GM12878 (cell line): ENCODE measurements around the gene COPZ2. TPM values are rescaled to one million over a fixed set of nuclear protein-coding genes. Genes with fewer than 3 reads are reported as not detected.

Experiments used
- ATAC-seq: fragments of 200-7000 bp; cut with Tn5 transposase; 3 replicates; pipeline ENCODE4 v1.9.1; 2020; ENCODE audit warnings: mild to moderate bottlenecking, moderate library complexity
- BruUV-seq: library from RNA; stranded (reverse); fragments of 400-500 nt; replicated peaks from 2 replicates; lab custom pipeline; 2021; lab: Mats Ljungman, UMichigan
- CTCF ChIA-PET: fragments of 300-600 bp; sonication (Branson Sonifier 250); formaldehyde crosslinking; extraction: SDS; loops from one replicate; lab custom pipeline; 2021; ENCODE audit warnings: inconsistent platforms; lab: Yijun Ruan, JAX
- POLR2A ChIA-PET: fragments of 350-600 bp; formaldehyde crosslinking; extraction: SDS; loops from one replicate; lab custom pipeline; 2021; ENCODE audit warnings: inconsistent platforms; lab: Charles Lee
- RAD21 ChIA-PET: fragments of 300-600 bp; sonication (Branson Sonifier 250); formaldehyde crosslinking; loops from one replicate; lab custom pipeline; 2023; ENCODE audit warnings: antibody characterized with exemption; ENCODE audit not compliant: unreplicated experiment; lab: Charles Lee
- SMC1A ChIA-PET: fragments of 300-600 bp; sonication (Branson Sonifier 250); formaldehyde crosslinking; loops from one replicate; lab custom pipeline; 2023; ENCODE audit not compliant: unreplicated experiment, uncharacterized antibody; lab: Charles Lee
- DNase-seq: peaks from one replicate; pipeline ENCODE4 v3.0.0-alpha.2; 2011; ENCODE audit warnings: low read depth, low spot score
- FAIRE-seq: peaks from 3 replicates; lab custom pipeline; 2011; peaks lifted over from hg19 to GRCh38; lab: Jason Lieb, UNC
- H2AFZ ChIP-seq: 2 replicates; pipeline ENCODE4 v1.6.0; 2011; ENCODE audit warnings: low read depth, low read length, control low read depth; ENCODE audit not compliant: control insufficient read depth
- H3K27ac ChIP-seq: 2 replicates; pipeline ENCODE4 v1.5.1; 2011; ENCODE audit warnings: control low read depth; ENCODE audit not compliant: control insufficient read depth, insufficient read depth
- H3K27me3 ChIP-seq, 2 experiments: replicated peaks in 1 of 2; 2 replicates each; pipeline versions ENCODE4 v1.6.0 to v1.6.1; 2011; ENCODE audit warnings: low read length in 1 of 2; ENCODE audit not compliant: control insufficient read depth in 2 of 2, insufficient read depth in 2 of 2
- H3K36me3 ChIP-seq, 2 experiments: 2 replicates each; pipeline ENCODE4 v1.5.1; 2011; ENCODE audit warnings: low read length in 1 of 2; ENCODE audit not compliant: control insufficient read depth in 2 of 2, insufficient read depth in 2 of 2
- H3K4me1 ChIP-seq: 2 replicates; pipeline ENCODE4 v1.6.1; 2011; ENCODE audit warnings: mild to moderate bottlenecking, low read length, moderate library complexity, mixed read lengths; ENCODE audit not compliant: control insufficient read depth, insufficient read depth
- H3K4me2 ChIP-seq: 2 replicates; pipeline ENCODE4 v1.6.0; 2011; ENCODE audit warnings: control low read depth; ENCODE audit not compliant: control insufficient read depth, insufficient read depth
- H3K4me3 ChIP-seq: fragments of 200-600 bp; sonication (generic); 2 replicates; pipeline ENCODE4 v1.5.1; 2016
- H3K79me2 ChIP-seq: 2 replicates; pipeline ENCODE4 v1.6.0; 2011; ENCODE audit warnings: low read length; ENCODE audit not compliant: control insufficient read depth, insufficient read depth
- H3K9ac ChIP-seq: 2 replicates; pipeline ENCODE4 v1.8.0; 2011; ENCODE audit warnings: low read length, control low read depth, mixed read lengths; ENCODE audit not compliant: control insufficient read depth, insufficient read depth
- H3K9me3 ChIP-seq: replicated peaks from 3 replicates; pipeline ENCODE4 v1.5.1; 2011; ENCODE audit warnings: mild to moderate bottlenecking, low read length; ENCODE audit not compliant: control insufficient read depth, insufficient read depth
- H4K20me1 ChIP-seq: 2 replicates; pipeline ENCODE4 v1.6.0; 2011; ENCODE audit not compliant: control insufficient read depth, insufficient read depth
- ESRRA ChIP-seq: IDR thresholded peaks from 2 replicates; pipeline ENCODE4 v1.6.1; 2012; ENCODE audit warnings: mild to moderate bottlenecking, low read length, improper control_type of control experiment
- GATAD2B ChIP-seq: fragments of 450-650 bp; conservative IDR thresholded peaks from 2 replicates; pipeline ENCODE4 v1.6.1; 2017; ENCODE audit warnings: low read depth, mild to moderate bottlenecking, moderate library complexity
- KAT2A ChIP-seq: conservative IDR thresholded peaks from 2 replicates; pipeline ENCODE4 v1.6.1; 2011; ENCODE audit warnings: low read depth, low read length; ENCODE audit not compliant: control insufficient read depth
- MEF2A ChIP-seq: IDR thresholded peaks from 2 replicates; pipeline ENCODE4 v1.6.1; 2011; ENCODE audit warnings: low read depth, mild to moderate bottlenecking, low read length, moderate library complexity; ENCODE audit not compliant: insufficient read depth
- MXI1 ChIP-seq: fragments of 150-350 bp; IDR thresholded peaks from 2 replicates; pipeline ENCODE4 v1.6.1; 2011; ENCODE audit warnings: low read depth, mild to moderate bottlenecking, inconsistent platforms, low read length, improper control_type of control experiment
- MYB ChIP-seq: fragments of 150-350 bp; IDR thresholded peaks from 2 replicates; pipeline ENCODE4 v1.6.1; 2014; ENCODE audit warnings: mild to moderate bottlenecking, low read depth, low read length, borderline replicate concordance
- NRF1 ChIP-seq: conservative IDR thresholded peaks from 2 replicates; pipeline ENCODE4 v1.6.1; 2011; ENCODE audit warnings: mild to moderate bottlenecking, low read depth, low read length, improper control_type of control experiment
- RCOR1 ChIP-seq: conservative IDR thresholded peaks from 2 replicates; pipeline ENCODE4 v1.6.1; 2012; ENCODE audit warnings: low read depth, low read length, improper control_type of control experiment
- SIX5 ChIP-seq: IDR thresholded peaks from 2 replicates; pipeline ENCODE4 v1.6.1; 2011; ENCODE audit warnings: mild to moderate bottlenecking, low read depth, low read length, moderate library complexity; ENCODE audit not compliant: severe bottlenecking
- SMC3 ChIP-seq: IDR thresholded peaks from 2 replicates; pipeline ENCODE4 v1.6.1; 2011; ENCODE audit warnings: low read length, improper control_type of control experiment, borderline replicate concordance
- SUPT20H ChIP-seq: IDR thresholded peaks from 2 replicates; pipeline ENCODE4 v1.6.1; 2011; ENCODE audit warnings: low read depth, mild to moderate bottlenecking, low read length, moderate library complexity, borderline replicate concordance; ENCODE audit not compliant: control insufficient read depth
- WRNIP1 ChIP-seq: IDR thresholded peaks from 2 replicates; pipeline ENCODE4 v1.6.1; 2011; ENCODE audit warnings: low read depth, low read length, improper control_type of control experiment, borderline replicate concordance
- ZZZ3 ChIP-seq: IDR thresholded peaks from 2 replicates; pipeline ENCODE4 v1.6.1; 2011; ENCODE audit warnings: low read depth; ENCODE audit not compliant: control insufficient read depth, insufficient read length
- whole genome bisulfite sequencing: methylation state at CpG from one replicate; pipeline ENCODE4 v1.1.6; 2016; ENCODE audit warnings: low lambda C conversion rate; ENCODE audit not compliant: insufficient replicate concordance, insufficient coverage; ENCODE audit errors: missing lambda C conversion rate; 5-methylcytosine and 5-hydroxymethylcytosine counted together
- in situ Hi-C: fragments of 300-500 bp; cut with MboI; formaldehyde crosslinking; loops from 9 replicates; pipeline ENCODE4 v1.14.3; 2018; ENCODE audit warnings: mixed read lengths
- intact Hi-C: fragments of 100-400 bp; cut with micrococcal nuclease; formaldehyde crosslinking; loops from one replicate; pipeline ENCODE4 v1.14.2; 2022; ENCODE audit not compliant: unreplicated experiment
- polyA plus RNA-seq, 11 experiments: library from polyadenylated mRNA; depleted of rRNA in 4 of 11; unstranded in 6 of 11; stranded (reverse) in 5 of 11; fragments of >200 nt; fragmentation: Nextera tagmentation in 4 of 11; fragmentation: Illumina TruSeq in 1 of 11; extraction: Ambion mirVana in 4 of 11; extraction: Trizol in 1 of 11; gene quantifications; 1 replicate in 1 of 11; 2 replicates in 10 of 11; pipeline versions ENCODE4 v1.2.1 to v1.2.3, GENCODE V29; 2011 to 2016; ENCODE audit warnings: inconsistent platforms in 2 of 11, missing spikeins in 2 of 11, low read depth in 1 of 11
- total RNA-seq, 4 experiments: library from RNA; depleted of rRNA in 3 of 4; stranded (reverse); fragments of >200 nt in 3 of 4; fragmentation: Illumina TruSeq in 1 of 4; extraction: Trizol in 1 of 4; gene quantifications; 2 replicates each; pipeline versions ENCODE4 v1.2.1 to v1.2.3, GENCODE V29; 2013 to 2021
- TF ChIP-seq, protein P1 (sequence below): fragments of 450-650 bp; IDR thresholded peaks from 2 replicates; pipeline ENCODE4 v1.6.1; 2017; ENCODE audit warnings: antibody characterized with exemption, mild to moderate bottlenecking, moderate library complexity
- TF ChIP-seq, protein P2 (sequence below): IDR thresholded peaks from 2 replicates; pipeline ENCODE4 v1.6.1; 2011; ENCODE audit warnings: low read depth, low read length, improper control_type of control experiment, borderline replicate concordance
- TF ChIP-seq, protein P3 (sequence below): IDR thresholded peaks from 2 replicates; pipeline ENCODE4 v1.6.1; 2012; ENCODE audit warnings: low read depth, low read length, improper control_type of control experiment
- TF ChIP-seq, protein P4 (sequence below): IDR thresholded peaks from 2 replicates; pipeline ENCODE4 v1.6.1; 2012; ENCODE audit warnings: low read length, inconsistent platforms

Gene COPZ2
- total and polyA plus RNA-seq, 10 of the 15 experiments (the other 5 are each of a cell fraction or from before 2014, with no cell fraction given), result 0.20 to 4.3 (median 2.6) TPM

DNA sequence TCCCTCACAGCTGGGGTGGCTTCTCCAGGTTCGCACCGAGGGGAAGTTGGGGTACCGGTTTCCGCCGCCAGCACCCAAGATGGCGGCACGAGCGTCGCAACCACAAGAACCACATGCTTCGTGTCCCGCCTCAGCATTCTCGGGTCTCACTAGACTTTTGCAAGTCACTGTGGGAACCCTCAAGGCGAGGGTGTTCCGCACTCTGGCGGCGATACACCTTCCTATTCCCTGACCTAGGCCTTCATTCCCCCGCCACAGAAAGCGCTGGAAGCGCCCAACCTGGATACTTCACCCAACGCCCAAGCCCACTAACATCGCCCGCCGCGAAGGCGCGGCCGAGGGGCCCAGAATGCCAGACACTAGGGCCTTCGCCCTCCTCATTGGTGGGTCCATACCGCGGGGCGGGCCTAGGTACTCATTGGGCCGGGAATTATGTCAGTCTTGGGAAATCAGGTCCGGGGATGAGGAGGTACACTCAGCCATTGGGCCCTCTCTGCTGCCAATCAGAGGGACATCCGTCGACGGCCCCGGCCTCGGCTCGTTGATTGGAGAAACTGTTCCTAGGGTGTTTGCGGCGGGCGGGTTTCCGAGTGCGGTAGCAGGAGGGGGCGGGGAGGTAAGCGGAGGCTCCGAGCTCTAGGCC lies 10.3 kb upstream of the COPZ2 start, which contains the start of gene NFE2L1:
NFE2L1 (plus strand) TSS at position 619 of the 643 bp plus-strand sequence. CDS start 2,760 bp downstream, outside the sequence.
- CTCF ChIA-PET, result interaction anchor here (0.9 to 9.0 kb wide), 19 partner anchors 8 to 101 kb away, joined by 3 to 87 read pairs (median 6); partner anchors contain the start of genes CDK5RAP3 and COPZ2
- in situ Hi-C loops (no loop called here), intact Hi-C loops (loop anchor here (2.0 kb wide), 2 partner anchors 21 to 77 kb away; partner anchors contain the start of gene CDK5RAP3)
- H3K9ac ChIP-seq, result peak within 1 kb of the TSS; percentile 92
- H3K4me2 ChIP-seq, result peak within 1 kb of the TSS; percentile 91
- DNase-seq, result peak; percentile 99
- no peaks in the 10 kb centered on the region for H3K9me3 ChIP-seq
- peak within 1 kb of the TSS; percentile 93 for H3K27ac ChIP-seq
- H2AFZ ChIP-seq, result peak within 1 kb of the TSS; percentile 94
- peaks cover 5% of the 10 kb centered on the region; the same call in 1 of the 2 replicates for H4K20me1 ChIP-seq
- H3K4me1 ChIP-seq, result peaks cover 12% of the 10 kb centered on the region; the same call in 1 of the 2 replicates
- SMC1A ChIA-PET, result interaction anchor here (0.7 to 5.8 kb wide), 14 partner anchors 8 to 106 kb away, joined by 3 to 39 read pairs (median 6); partner anchors contain the start of gene PNPO
- no TSS peak for BruUV-seq
- WGBS, result under 1% methylated on average over 47 of the region's 47 CpGs
- H3K27me3 ChIP-seq, result no peaks in the 10 kb centered on the region
- POLR2A ChIA-PET, result interaction anchor here (0.5 to 4.8 kb wide), 17 partner anchors 8 to 530 kb away, joined by 3 to 29 read pairs (median 7); partner anchors contain the start of genes CBX1, CDK5RAP3, PNPO and SNX11
- RAD21 ChIA-PET, result interaction anchor here (0.7 to 5.8 kb wide), 10 partner anchors 7 to 545 kb away, joined by 3 to 47 read pairs (median 4); partner anchors contain the start of genes CDK5RAP3 and COPZ2
- peak within 1 kb of the TSS; percentile 97 for H3K4me3 ChIP-seq
- peak; percentile 93 for ATAC-seq
- H3K79me2 ChIP-seq, result peaks cover 62% of the 10 kb centered on the region
- H3K36me3 ChIP-seq, result peaks cover 5 to 16% of the 10 kb centered on the region in 2 experiments; a peak in 3 of 4 replicates
- peak; percentile 96 for FAIRE-seq
- TF ChIP-seq, protein P1, sequence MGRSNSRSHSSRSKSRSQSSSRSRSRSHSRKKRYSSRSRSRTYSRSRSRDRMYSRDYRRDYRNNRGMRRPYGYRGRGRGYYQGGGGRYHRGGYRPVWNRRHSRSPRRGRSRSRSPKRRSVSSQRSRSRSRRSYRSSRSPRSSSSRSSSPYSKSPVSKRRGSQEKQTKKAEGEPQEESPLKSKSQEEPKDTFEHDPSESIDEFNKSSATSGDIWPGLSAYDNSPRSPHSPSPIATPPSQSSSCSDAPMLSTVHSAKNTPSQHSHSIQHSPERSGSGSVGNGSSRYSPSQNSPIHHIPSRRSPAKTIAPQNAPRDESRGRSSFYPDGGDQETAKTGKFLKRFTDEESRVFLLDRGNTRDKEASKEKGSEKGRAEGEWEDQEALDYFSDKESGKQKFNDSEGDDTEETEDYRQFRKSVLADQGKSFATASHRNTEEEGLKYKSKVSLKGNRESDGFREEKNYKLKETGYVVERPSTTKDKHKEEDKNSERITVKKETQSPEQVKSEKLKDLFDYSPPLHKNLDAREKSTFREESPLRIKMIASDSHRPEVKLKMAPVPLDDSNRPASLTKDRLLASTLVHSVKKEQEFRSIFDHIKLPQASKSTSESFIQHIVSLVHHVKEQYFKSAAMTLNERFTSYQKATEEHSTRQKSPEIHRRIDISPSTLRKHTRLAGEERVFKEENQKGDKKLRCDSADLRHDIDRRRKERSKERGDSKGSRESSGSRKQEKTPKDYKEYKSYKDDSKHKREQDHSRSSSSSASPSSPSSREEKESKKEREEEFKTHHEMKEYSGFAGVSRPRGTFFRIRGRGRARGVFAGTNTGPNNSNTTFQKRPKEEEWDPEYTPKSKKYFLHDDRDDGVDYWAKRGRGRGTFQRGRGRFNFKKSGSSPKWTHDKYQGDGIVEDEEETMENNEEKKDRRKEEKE, result no peak
- no peak; the same call in 1 of the 2 replicates for TF ChIP-seq NRF1
- TF ChIP-seq SIX5, result peak; percentile 51
- TF ChIP-seq SUPT20H, result no peak
- no peak for TF ChIP-seq ZZZ3
- TF ChIP-seq, protein P2, sequence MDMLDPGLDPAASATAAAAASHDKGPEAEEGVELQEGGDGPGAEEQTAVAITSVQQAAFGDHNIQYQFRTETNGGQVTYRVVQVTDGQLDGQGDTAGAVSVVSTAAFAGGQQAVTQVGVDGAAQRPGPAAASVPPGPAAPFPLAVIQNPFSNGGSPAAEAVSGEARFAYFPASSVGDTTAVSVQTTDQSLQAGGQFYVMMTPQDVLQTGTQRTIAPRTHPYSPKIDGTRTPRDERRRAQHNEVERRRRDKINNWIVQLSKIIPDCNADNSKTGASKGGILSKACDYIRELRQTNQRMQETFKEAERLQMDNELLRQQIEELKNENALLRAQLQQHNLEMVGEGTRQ, result peak; percentile 20; the same call in 1 of the 2 replicates
- TF ChIP-seq SMC3, result no peak
- no peak for TF ChIP-seq RCOR1
- TF ChIP-seq, protein P3, sequence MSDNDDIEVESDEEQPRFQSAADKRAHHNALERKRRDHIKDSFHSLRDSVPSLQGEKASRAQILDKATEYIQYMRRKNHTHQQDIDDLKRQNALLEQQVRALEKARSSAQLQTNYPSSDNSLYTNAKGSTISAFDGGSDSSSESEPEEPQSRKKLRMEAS, result peak; percentile 80; the same call in 1 of the 2 replicates
- peak; percentile 73 for TF ChIP-seq GATAD2B
- TF ChIP-seq, protein P4, sequence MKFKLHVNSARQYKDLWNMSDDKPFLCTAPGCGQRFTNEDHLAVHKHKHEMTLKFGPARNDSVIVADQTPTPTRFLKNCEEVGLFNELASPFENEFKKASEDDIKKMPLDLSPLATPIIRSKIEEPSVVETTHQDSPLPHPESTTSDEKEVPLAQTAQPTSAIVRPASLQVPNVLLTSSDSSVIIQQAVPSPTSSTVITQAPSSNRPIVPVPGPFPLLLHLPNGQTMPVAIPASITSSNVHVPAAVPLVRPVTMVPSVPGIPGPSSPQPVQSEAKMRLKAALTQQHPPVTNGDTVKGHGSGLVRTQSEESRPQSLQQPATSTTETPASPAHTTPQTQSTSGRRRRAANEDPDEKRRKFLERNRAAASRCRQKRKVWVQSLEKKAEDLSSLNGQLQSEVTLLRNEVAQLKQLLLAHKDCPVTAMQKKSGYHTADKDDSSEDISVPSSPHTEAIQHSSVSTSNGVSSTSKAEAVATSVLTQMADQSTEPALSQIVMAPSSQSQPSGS, result no peak
- no peak for TF ChIP-seq WRNIP1
- TF ChIP-seq MXI1, result peak; percentile 84
- no peak for TF ChIP-seq KAT2A
- TF ChIP-seq MEF2A, result no peak
- TF ChIP-seq MYB, result no peak
- TF ChIP-seq ESRRA, result no peak
